Tibial nerve (tissue), 4 donors: ENCODE measurements around the gene SLC9A1.

ENCODE experiments used
- CTCF ChIP-seq, 5 experiments: fragments of 200-600 bp in 3 of 5; fragments of 450-650 bp in 2 of 5; sonication (generic) in 3 of 5; IDR thresholded peaks; one replicate each; pipeline ENCODE4 v1.5.1; 2016 to 2019; ENCODE audit warnings: antibody characterized with exemption in 5 of 5, mild to moderate bottlenecking in 3 of 5, moderate library complexity in 2 of 5
- EP300 ChIP-seq, 2 donors: sonication (generic); formaldehyde crosslinking; IDR thresholded peaks; one replicate each; pipeline ENCODE4 v1.6.1; 2017; ENCODE audit warnings: antibody characterized with exemption in 2 of 2, mild to moderate bottlenecking in 1 of 2
- POLR2A ChIP-seq, 2 donors: fragments of 450-650 bp; IDR thresholded peaks; one replicate each; pipeline ENCODE4 v1.6.1; 2017; ENCODE audit warnings: antibody characterized with exemption in 2 of 2, mild to moderate bottlenecking in 2 of 2, moderate library complexity in 2 of 2

GRCh38 chr1:27192039-27192529 lies 37.2 kb upstream of the SLC9A1 start:
- TF ChIP-seq CTCF (IDR thresholded peaks at IDR 0.05) (no peak), EP300 (IDR thresholded peaks at IDR 0.05) (no peak), POLR2A (IDR thresholded peaks at IDR 0.05) (no peak)
